GM12892 (cell line): Measurements from ENCODE around the gene SDK1.

Experiments used
- POLR2A ChIP-seq: IDR thresholded peaks from 2 replicates; pipeline ENCODE4 v1.6.1; 2011; ENCODE audit warnings: low read depth, low read length, control low read depth
- POLR2AphosphoS5 ChIP-seq: IDR thresholded peaks from 2 replicates; pipeline ENCODE4 v1.6.1; 2011; ENCODE audit warnings: low read depth, low read length, control low read depth

DNA sequence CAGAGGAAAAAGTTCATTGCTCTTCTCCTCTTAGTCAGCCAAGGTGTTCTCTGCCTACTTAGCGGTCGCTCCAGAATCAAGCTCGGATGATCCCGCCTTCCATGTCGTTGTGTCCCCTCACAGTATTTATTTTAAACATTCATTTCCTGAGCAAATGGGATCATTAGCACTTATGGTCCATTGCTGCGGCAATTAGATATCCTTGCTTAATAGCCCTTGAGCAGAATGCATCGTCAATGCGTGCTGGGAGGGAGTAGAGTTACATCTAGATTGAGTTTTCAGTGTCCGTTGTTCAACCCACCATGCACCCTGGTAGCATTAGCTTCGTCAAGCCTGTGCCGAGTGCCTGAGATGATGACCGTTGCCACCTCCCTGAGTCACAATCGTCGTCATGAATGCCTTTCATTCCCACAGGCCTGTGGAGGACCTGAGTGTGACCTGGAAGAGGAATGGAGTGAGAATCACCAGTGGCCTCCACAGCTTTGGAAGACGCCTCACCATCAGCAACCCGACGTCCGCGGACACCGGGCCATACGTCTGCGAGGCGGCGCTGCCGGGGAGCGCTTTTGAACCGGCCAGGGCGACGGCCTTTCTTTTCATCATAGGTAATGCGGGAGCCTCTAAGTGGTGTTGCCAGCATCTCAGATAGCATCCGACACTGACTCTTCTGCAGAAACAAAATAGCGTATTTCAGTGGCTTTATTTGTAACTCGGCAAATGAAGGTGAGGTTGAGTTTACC is 650.4 kb downstream of the SDK1 start:
- TF ChIP-seq POLR2AphosphoS5 (no peak), POLR2A (no peak)
